Midbrain (tissue), 1 donor: ENCODE measurements around the gene UQCRC1.
"Not testable (repeated sequence)": the region's sequence is repeated elsewhere in the genome, so short reads cannot be mapped to it uniquely, and the experiment has no call there.

Source experiments
- DNase-seq: peaks from one replicate; lab custom pipeline; 2025; lab: John Stamatoyannopoulos, UW

UQCRC1 gene

GRCh38 chr3:48555231-48555948 is 54.1 kb downstream of the UQCRC1 start:
- no peak for DNase-seq

- no peak for DNase-seq
Observed at GRCh38 chr3:48553886-48554845, 55.3 kb downstream of the UQCRC1 start.

GRCh38 chr3:48553361-48553760 is 56.1 kb downstream of the UQCRC1 start:
- no peak for DNase-seq

DNA sequence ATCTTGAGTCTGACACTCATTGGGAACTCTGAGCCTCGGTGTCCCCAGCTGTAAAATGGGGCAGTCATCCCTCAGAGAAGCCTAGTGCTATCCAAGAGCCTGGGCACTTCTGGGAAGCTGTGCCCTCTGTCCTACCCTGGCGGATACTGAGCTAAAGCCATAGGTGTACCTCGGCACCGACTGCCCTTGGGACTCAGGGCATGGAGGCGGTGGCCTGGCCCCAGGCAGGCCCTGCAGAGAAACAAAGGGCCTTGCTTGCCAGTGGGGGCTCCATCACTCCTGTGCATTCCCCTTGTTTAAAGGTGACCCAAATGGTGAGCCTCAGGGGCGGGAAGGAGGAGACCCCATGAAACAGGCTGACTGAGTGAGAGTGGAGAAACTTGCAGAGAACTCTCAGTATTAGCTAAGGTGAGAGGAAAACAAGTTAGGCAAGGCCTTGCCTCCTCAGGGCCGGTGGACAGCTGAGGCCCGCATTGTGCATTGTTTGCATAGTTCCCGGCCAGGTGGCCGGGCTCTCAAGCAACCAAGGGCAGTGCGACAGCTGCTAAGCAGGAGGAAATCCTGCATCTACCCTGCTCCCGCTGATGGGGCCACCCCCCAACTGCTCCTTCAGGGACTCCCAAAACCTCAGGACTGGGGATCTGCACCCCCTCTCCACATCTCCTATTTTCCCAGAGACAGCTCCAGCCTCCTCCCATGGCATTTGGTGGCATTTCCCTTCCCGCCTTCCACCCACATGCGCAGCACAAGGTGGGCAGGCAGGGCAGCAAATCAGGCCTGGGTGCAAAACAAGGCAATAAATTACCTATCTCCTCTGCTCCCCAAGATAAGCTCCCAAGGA is 57.1 kb downstream of the UQCRC1 start:
- no peak for DNase-seq

GRCh38 chr3:48551651-48552050 is 57.8 kb downstream of the UQCRC1 start:
- not testable (repeated sequence) for DNase-seq
